ENCODE data around the gene WSB1. TPM values are rescaled to one million over a fixed set of nuclear protein-coding genes. Genes with fewer than 3 reads are reported as not detected.
"Not testable (repeated sequence)": the region's sequence is repeated elsewhere in the genome, so short reads cannot be mapped to it uniquely, and the experiment has no call there.

WSB1 gene
- total RNA-seq, 4 donors from 2014 or later, result 89.2 to 218 (median 168) TPM

DNA sequence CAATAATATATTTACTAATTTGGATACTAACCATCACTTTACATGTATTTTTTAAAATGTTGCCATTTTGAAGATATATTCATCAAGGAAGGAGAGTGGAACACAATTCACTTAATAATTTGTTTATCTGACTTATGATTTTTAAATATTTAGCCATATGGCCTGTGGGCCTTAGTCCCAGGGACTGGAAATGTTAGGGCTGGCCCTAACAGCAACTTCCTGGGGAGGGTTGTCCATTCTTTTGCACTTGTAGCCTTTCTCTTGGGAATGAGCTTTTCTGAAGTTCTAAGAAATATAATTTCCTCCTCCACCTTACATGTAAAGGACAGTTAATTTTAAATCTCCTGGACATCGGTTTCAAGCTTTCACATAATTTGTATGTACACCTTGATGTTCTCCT, 27.7 kb upstream of the WSB1 start:
- no peaks in the 10 kb centered on the region for H3K36me3 ChIP-seq
- no peaks in the 10 kb centered on the region for H3K27me3 ChIP-seq
- intact Hi-C loops (cut with DNase I), result no loop called here
- no peaks in the 10 kb centered on the region for H3K9me3 ChIP-seq
- no peak overlapping the region for H3K4me3 ChIP-seq (replicated peaks in 1 of 3)
- TF ChIP-seq, protein P1, sequence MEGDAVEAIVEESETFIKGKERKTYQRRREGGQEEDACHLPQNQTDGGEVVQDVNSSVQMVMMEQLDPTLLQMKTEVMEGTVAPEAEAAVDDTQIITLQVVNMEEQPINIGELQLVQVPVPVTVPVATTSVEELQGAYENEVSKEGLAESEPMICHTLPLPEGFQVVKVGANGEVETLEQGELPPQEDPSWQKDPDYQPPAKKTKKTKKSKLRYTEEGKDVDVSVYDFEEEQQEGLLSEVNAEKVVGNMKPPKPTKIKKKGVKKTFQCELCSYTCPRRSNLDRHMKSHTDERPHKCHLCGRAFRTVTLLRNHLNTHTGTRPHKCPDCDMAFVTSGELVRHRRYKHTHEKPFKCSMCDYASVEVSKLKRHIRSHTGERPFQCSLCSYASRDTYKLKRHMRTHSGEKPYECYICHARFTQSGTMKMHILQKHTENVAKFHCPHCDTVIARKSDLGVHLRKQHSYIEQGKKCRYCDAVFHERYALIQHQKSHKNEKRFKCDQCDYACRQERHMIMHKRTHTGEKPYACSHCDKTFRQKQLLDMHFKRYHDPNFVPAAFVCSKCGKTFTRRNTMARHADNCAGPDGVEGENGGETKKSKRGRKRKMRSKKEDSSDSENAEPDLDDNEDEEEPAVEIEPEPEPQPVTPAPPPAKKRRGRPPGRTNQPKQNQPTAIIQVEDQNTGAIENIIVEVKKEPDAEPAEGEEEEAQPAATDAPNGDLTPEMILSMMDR (IDR thresholded peaks at IDR 0.05), result no peak
- no peak for TF ChIP-seq POLR2A (IDR thresholded peaks at IDR 0.05)
- no peaks in the 10 kb centered on the region for H3K4me1 ChIP-seq
- 76 to 86% methylated on average over 1 of the region's 1 CpG for WGBS, 2 donors
- DNase-seq, result no peak
- no peak overlapping the region for H3K27ac ChIP-seq

- H3K27ac ChIP-seq, result no peak overlapping the region
- WGBS, 2 donors, result 58 to 71% methylated on average over 6 of the region's 6 CpGs
- no peaks in the 10 kb centered on the region for H3K27me3 ChIP-seq
- H3K36me3 ChIP-seq, result no peaks in the 10 kb centered on the region
- no peak for DNase-seq
- no peak overlapping the region for H3K4me3 ChIP-seq (replicated peaks in 1 of 3)
- intact Hi-C loops (cut with DNase I), result no loop called here
- H3K4me1 ChIP-seq, result no peaks in the 10 kb centered on the region
- no peak for TF ChIP-seq POLR2A (IDR thresholded peaks at IDR 0.05)
- TF ChIP-seq, protein P1 (IDR thresholded peaks at IDR 0.05), result no peak
- no peaks in the 10 kb centered on the region for H3K9me3 ChIP-seq
Measured at GRCh38 chr17:27268394-27269085, 25.4 kb upstream of the WSB1 start.

GRCh38 chr17:27269201-27269600, 24.7 kb upstream of the WSB1 start:
- WGBS, 2 donors, result 93 to 95% methylated on average over 1 of the region's 1 CpG
- H3K27me3 ChIP-seq, result no peaks in the 10 kb centered on the region
- H3K36me3 ChIP-seq, result no peaks in the 10 kb centered on the region
- no peak overlapping the region for H3K27ac ChIP-seq
- intact Hi-C loops (cut with DNase I), result no loop called here
- no peak overlapping the region for H3K4me3 ChIP-seq (replicated peaks in 1 of 3)
- no peaks in the 10 kb centered on the region for H3K4me1 ChIP-seq
- H3K9me3 ChIP-seq, result no peaks in the 10 kb centered on the region
- DNase-seq, result no peak
- TF ChIP-seq POLR2A (IDR thresholded peaks at IDR 0.05), result no peak
- TF ChIP-seq, protein P1 (IDR thresholded peaks at IDR 0.05), result no peak

DNA sequence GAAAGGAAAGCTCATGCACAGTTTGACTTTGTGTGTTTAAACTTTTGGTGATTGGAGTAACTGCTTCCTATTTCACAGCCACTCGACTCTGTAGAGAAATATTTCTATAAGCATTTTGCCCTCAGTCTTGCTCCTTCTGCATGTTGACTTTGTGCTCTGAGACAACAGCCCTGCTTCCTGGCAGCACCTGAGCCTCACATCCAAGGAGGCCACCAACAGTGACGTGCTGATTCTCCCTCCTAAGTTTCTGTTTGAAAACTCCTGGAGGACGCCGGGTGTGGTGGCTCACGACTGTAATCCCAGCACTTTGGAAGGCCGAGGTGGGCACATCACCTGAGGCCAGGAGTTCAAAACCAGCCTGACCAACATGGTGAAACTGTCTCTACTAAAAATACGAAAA, 23.9 kb upstream of the WSB1 start:
- WGBS, 2 donors, result 37 to 39% methylated on average over 7 of the region's 7 CpGs
- intact Hi-C loops (cut with DNase I), result no loop called here
- H3K27me3 ChIP-seq, result no peaks in the 10 kb centered on the region
- DNase-seq, result peak in 1 of 2 donors; percentile 23
- H3K9me3 ChIP-seq, result no peaks in the 10 kb centered on the region
- H3K4me1 ChIP-seq, result no peaks in the 10 kb centered on the region
- H3K4me3 ChIP-seq (replicated peaks in 1 of 3), result no peak overlapping the region
- no peaks in the 10 kb centered on the region for H3K36me3 ChIP-seq
- H3K27ac ChIP-seq, result no peak overlapping the region
- TF ChIP-seq, protein P1 (IDR thresholded peaks at IDR 0.05), result no peak

GRCh38 chr17:27276653-27277156, 17.2 kb upstream of the WSB1 start:
- no peak for TF ChIP-seq POLR2A (IDR thresholded peaks at IDR 0.05)

GRCh38 chr17:27279132-27279531, 14.8 kb upstream of the WSB1 start:
- DNase-seq; H3K27ac ChIP-seq; H3K4me1 ChIP-seq; intact Hi-C loops (cut with DNase I); H3K4me3 ChIP-seq (replicated peaks in 1 of 3); H3K9me3 ChIP-seq; H3K27me3 ChIP-seq; H3K36me3 ChIP-seq: not testable (repeated sequence)
- WGBS, 2 donors, result 90 to 92% methylated on average over 3 of the region's 3 CpGs

More at GRCh38 chr17:27276653-27277156, 17.2 kb upstream of the WSB1 start:
- Histone ChIP-seq H3K27me3 (no peaks in the 10 kb centered on the region), H3K4me3 (replicated peaks in 1 of 3) (no peak overlapping the region), H3K4me1 (peaks cover 0 to 2% of the 10 kb centered on the region in 2 donors), H3K9me3 (no peaks in the 10 kb centered on the region), H3K36me3 (no peaks in the 10 kb centered on the region), H3K27ac (no peak overlapping the region)
- WGBS, 2 donors, result 83 to 85% methylated on average over 14 of the region's 14 CpGs
- intact Hi-C loops (cut with DNase I), result no loop called here
- no peak for DNase-seq
